Activated CD4-positive, CD25-positive, alpha-beta regulatory T cell treated with anti-CD3 and anti-CD28 coated beads, Interleukin-2, amount 50 U/mL, for 24 hours (primary cell): ENCODE results near the gene RNF14.
A peak's percentile ranks its signal among the peaks of the same experiment; 100 is the strongest.
"Not testable (repeated sequence)": the region's sequence is repeated elsewhere in the genome, so short reads cannot be mapped to it uniquely, and the experiment has no call there.

ENCODE experiments used
- ATAC-seq, 2 donors: fragments of 150-1000 bp; cut with Tn5 transposase; one replicate each; pipeline ENCODE4 v1.10.0; 2021; ENCODE audit warnings: mild to moderate bottlenecking in 1 of 2, moderate library complexity in 1 of 2

RNF14 gene

DNA sequence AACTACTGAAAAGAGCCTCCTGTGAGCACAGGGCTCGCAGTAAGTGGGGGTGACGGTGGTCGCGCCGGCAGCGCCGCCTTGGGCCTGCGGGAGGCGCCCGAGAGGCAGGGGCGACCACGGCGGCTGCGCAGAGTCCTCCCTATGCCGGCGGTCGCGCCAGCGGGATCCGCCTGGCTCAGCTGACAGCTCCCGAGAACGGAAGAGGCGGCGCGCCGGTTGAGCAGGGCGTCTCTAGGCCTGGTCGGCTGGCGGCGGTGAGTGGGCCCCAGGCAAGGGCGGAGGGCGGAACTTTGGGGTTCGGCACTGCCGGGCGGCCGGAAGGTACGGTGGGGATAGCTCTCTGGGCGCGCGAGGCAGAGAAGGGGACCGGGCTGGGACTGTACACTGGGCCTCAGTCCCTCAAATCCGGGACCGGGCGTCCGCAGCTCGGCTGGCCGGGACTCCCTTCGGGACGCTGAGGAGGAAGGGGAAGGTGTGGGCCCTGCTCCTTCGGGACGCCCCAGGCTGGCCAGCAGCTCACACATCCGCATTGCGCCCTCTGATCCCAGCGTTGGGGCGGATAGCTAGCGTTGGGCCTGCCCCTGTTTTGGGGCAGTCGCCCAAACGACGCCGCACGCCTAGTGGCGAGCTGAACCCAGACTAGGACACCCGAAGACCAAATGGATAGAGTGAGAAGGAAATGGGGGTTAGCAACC lies at the start of gene RNF14:
TSS of gene RNF14 (plus strand) at position 192 of the 695 bp plus-strand sequence. CDS start 4,484 bp downstream, outside the sequence.
- ATAC-seq: peak; percentile 97

DNA sequence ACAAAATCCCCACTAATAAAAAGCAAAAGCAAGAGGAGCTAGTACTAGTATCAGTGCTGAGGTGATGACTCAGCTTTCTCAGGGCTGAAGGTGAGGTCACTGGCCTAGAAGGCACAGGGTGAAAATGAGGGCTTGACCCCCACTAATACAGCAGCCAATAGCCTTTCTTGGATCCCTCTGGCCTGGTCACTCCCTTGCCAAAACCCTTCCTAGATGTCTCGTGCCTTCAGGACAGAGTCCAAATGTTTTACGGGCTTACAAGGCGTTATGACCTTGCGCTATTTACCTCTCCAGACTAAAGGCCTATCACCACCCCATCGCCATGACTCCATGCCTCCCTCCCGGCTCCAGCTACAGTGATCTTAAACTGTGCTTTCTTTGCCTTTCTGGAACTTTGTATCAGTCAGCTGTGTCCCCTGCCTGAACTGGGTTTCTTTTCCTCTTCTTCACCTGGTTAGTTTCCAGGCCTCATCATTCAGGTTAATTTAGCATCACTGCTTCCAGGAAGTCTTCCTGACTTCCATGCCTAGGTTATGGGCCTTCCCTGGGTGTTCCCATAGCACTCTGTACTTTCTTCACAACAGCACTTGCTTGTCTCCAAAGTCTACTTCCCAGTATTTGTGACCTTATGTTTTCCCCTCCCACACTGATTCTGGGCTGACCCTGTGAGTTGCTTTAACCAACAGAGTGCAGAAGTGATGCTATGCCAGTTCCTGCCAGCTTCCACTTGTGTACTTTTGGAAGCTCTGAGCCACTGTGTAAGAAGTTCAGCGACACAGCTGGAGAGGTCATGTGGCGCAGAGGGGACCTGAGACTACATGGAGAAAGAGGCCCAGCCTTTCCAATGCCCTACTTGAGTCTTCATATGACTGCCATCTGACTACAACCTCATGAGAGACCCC lies 49.4 kb upstream of the RNF14 start:
- no peak for ATAC-seq

DNA sequence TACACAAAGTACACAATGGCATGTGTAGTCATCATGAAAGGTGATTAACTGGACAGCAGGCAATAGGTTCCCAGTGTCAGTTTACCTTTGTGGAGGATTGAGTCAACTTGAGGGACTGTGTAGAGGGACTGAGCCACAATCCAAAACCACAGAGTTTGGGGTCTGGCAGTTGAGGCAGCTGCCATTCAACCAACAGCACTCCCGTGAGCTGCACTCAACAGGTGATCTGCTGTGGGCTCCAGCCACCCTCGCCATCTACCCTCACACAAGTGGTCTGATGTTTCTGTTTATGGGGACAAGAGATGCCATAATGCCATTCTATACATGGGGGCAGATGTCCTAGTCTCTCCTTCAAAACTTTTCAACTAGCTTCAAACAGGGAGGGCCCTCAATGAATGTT lies 48.1 kb upstream of the RNF14 start:
- no peak for ATAC-seq

GRCh38 chr5:141922827-141923447 lies 46.0 kb upstream of the RNF14 start:
- not testable (repeated sequence) for ATAC-seq

DNA sequence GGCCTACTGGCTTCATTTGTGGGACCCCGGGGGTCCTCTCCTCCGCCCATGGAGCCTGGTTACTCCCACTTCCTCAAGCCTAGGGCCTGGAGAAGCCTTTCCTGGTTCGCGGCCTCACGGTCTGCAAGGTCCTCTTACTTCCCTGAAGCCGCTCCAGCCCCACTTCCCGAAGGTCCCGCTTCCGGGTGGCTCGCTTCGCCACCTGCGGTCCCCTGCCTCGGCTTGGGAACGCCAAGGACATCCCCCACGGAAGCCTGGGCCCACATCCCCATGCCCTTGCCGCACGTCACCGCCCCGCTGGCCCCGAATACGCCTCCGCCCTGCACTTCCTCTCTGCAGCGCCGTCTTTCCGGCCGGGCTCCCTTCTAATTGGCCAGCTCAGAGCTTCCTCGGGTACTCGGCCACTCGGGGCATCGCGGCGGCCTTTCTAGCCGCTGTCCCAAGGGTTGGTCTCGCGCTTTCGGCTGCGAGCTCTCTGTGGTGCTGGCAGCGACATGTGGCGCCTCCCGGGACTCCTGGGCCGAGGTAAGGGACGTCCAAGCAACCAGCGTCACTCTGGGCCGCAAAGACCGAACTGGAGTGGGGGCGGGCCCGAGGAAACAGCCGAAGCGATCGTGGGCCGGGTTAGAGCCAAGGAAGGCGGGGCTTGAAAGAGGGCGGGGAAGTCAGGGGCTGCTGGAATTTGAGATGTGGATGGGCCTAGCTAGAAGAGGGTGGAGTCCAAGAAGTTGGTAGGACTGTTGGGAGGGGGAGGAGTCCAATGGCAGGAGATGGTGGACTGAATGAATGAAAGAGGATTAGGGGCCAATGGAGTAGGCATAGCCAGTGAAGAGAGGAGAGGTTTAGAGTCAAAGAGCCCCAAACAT lies 45.2 kb upstream of the RNF14 start, which contains the start of gene DELE1:
TSS of gene DELE1 (plus strand) at position 424 of the 866 bp plus-strand sequence. CDS start at position 495, 71 bp downstream.
- ATAC-seq: peak; percentile 96

GRCh38 chr5:141926434-141926833 lies 42.5 kb upstream of the RNF14 start:
- ATAC-seq: no peak

GRCh38 chr5:141928051-141928450 lies 40.9 kb upstream of the RNF14 start:
- no peak for ATAC-seq

DNA sequence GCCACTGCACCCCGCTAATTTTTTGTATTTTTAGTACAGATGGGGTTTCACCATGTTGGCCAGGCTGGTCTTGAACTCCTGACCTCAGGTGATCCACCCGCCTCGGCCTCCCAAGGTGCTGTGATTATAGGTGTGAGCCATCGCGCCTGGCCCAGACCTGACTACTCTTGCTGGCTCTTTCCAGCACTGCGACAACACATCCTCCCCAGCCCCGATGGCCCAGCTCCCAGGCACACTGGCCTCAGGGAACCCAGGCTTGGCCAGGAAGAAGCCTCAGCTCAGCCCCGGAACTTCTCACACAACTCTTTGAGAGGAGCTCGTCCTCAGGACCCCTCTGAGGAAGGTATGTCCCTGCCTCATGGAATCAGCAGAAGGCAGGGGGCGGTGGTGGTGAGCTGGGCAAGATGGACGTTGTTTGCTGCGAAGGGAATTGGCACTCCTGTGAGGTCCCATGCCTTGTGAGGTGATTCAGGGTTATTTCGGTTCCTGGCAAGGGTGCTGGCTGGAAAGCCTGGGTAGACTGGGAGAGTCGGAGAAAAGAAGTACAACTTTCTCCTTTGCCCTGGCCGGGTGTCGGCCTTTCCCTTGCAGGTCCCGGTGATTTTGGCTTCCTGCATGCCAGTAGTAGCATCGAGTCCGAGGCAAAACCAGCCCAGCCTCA lies 39.4 kb upstream of the RNF14 start:
- ATAC-seq: no peak

DNA sequence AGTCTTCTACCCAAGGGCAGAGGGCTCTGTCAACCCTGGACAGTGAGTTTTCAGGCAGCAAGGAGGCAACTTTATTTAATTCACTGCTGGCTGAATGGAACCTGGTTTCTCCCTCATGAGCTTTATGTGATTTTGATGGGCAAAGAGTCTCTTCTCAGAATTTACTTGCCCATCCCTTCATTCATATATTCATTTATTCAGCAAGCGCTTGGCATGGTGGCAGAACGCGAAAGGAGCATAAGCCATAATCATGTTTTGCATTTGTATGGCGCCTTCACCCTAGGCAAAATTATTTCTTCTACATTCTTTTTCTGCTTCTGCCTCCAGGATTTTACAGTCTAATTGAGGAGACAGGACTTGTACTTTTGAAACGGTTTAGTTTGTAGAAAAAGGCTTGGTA lies 37.2 kb upstream of the RNF14 start:
- no peak for ATAC-seq

DNA sequence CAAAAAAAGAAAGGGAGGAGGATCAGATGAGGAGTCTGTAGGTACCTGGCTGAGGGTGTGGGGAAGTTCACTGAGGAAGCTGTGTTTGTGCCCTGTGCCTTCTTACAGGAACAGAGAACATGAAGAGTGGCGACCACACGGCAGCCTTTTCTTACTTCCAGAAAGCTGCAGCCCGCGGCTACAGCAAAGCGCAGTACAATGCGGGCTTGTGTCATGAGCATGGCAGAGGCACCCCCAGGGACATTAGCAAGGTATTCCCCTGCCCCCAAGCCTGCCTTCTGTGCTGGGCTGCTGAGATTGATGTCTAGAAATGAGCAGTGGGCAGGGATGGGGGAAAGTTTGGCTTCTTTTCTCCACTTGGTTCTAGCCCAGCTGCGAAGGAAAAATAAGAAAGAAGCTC lies 35.8 kb upstream of the RNF14 start:
- no peak for ATAC-seq

DNA sequence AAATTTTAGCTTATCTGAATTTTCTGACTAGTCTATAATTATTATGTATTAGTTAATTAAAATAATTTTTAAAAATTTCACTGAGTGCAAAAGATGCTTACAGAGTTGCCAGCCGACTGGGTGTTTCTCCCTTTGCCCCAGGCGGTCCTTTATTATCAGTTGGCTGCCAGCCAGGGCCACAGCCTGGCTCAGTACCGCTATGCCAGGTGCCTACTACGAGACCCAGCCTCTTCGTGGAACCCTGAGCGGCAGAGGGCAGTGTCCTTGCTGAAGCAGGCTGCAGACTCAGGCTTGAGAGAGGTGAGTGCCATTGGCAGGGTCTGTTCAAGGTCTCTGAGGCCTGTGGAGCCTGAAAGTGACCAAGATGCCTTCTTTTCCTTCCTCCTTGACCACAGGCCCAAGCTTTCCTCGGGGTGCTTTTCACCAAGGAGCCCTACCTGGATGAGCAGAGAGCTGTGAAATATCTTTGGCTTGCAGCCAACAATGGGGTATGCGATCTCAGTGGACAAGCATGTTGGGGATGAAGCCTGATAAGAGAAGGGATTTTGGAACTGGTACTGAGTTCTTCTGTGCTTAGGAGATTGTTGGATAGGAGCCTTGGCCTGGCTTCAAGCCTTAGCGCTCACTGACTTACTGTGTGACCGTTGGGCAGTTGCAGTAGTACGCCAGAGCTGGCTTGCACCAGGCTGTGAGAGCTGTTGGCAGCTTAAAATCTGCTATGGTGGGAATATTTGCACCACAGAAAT lies 34.6 kb upstream of the RNF14 start:
- ATAC-seq: no peak

- ATAC-seq: no peak
Observed at GRCh38 chr5:141935538-141935937, 33.4 kb upstream of the RNF14 start.

DNA sequence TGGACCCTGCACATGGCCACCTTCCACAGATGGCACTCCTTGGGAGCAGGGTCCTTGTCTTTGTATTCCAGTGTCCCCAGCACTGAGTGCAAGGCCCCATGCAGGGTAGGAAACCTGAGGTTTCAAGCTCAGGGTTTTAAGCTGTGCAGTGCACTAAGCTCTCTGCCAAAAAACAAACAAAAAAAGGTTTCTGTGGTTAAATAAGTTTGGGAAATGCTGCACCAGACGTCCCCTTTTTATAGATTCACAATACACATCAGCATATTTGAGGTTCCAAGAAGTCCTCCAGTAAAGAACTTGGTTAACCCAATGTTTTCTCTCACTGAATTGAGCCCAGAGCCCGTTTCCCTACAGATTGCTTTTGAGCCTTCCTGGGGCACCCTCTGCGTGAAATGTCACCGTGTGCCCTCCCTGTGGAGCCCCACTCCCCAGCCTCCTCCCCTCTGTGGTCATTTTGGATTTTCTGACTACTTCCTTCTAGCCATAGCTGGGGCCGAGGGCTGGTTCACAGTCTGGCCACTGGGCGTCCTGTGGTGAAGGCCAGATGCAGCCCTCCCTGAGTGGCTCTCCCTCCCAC lies 28.1 kb upstream of the RNF14 start:
- ATAC-seq: no peak

DNA sequence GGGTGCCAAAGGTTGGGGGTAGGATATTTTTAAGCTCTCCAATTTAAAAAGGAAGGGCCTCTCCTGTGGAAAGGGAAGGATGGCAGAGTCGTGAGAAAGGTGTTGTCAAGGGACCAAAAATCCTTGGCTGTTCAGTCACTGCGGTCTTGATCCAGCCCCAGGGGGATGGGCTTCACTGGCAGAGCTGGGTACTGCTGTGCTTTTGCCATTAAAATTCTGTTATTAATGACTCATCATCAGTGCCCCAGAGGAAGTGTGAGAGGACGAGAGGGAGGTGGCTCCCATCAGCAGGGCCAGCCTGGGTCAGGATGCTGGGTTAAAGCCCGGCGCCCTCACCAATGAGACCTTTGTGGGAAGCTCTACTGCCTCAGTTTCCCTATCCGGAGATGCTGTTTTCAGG lies 27.6 kb upstream of the RNF14 start:
- peak in 1 of 2 donors; percentile 17 for ATAC-seq

- no peak for ATAC-seq
Observed at GRCh38 chr5:141941779-141942178, 27.1 kb upstream of the RNF14 start.

- no peak for ATAC-seq
Observed at GRCh38 chr5:141942185-141942857, 26.6 kb upstream of the RNF14 start.

DNA sequence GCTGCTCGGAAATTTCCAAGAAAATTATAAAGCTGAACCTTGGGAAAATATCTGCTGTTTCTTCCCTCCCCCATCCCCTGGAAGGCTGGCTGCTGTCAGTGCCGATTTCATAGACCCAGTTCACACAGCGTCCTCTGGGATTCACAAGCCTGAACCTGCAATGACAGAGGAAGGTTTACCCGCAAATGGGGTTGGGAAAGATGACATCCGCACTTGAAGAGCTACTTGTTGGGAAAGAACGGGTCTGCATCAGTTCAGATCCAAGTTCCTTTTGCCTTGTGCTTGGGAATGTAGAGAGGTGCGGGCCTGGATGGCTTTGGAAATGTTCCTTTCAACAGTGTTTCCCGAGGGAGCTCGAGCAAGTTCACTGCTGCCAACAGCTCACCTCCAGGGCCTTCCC lies 24.8 kb upstream of the RNF14 start:
- no peak for ATAC-seq

GRCh38 chr5:141945511-141946051 lies 23.3 kb upstream of the RNF14 start:
- no peak for ATAC-seq

GRCh38 chr5:141947316-141947715 lies 21.6 kb upstream of the RNF14 start:
- ATAC-seq: no peak

- no peak for ATAC-seq
Observed at GRCh38 chr5:141948812-141949211, 20.1 kb upstream of the RNF14 start.
